Trophoblast cell (in vitro differentiated cells and primary cell): ENCODE measurements around the gene MAPK4.

Experiments used
- DNase-seq, 2 donors: peaks; one replicate each; pipeline ENCODE4 v3.0.0-alpha.2; 2016
- H2AFZ ChIP-seq: 2 replicates; pipeline ENCODE4 v1.6.1; 2013; ENCODE audit warnings: low read length, moderate library complexity, mild to moderate bottlenecking; ENCODE audit not compliant: insufficient read depth, poor library complexity
- H2AK5ac ChIP-seq: 2 replicates; pipeline ENCODE4 v1.6.1; 2013; ENCODE audit warnings: mild to moderate bottlenecking, low read length
- H2BK120ac ChIP-seq: 2 replicates; pipeline ENCODE4 v1.6.1; 2013; ENCODE audit warnings: low read length, mild to moderate bottlenecking, moderate library complexity; ENCODE audit not compliant: insufficient read depth, poor library complexity
- H2BK12ac ChIP-seq: 2 replicates; pipeline ENCODE4 v1.6.1; 2013; ENCODE audit warnings: mild to moderate bottlenecking, low read length, moderate library complexity
- H2BK5ac ChIP-seq: 2 replicates; pipeline ENCODE4 v1.6.1; 2013; ENCODE audit warnings: low read length, low read depth, moderate library complexity, mild to moderate bottlenecking; ENCODE audit not compliant: poor library complexity
- H3K14ac ChIP-seq: 2 replicates; pipeline ENCODE4 v1.6.1; 2013; ENCODE audit warnings: mild to moderate bottlenecking, low read length
- H3K18ac ChIP-seq: 2 replicates; pipeline ENCODE4 v1.6.1; 2013; ENCODE audit warnings: mild to moderate bottlenecking, low read length
- H3K23ac ChIP-seq: 2 replicates; pipeline ENCODE4 v1.6.1; 2013; ENCODE audit warnings: low read length
- H3K27ac ChIP-seq: 2 replicates; pipeline ENCODE4 v1.5.1; 2013; ENCODE audit warnings: low read depth, mild to moderate bottlenecking, inconsistent platforms, low read length, moderate library complexity
- H3K27me3 ChIP-seq: 2 replicates; pipeline ENCODE4 v1.6.1; 2013; ENCODE audit warnings: inconsistent platforms, mild to moderate bottlenecking, low read length, moderate library complexity; ENCODE audit not compliant: insufficient read depth
- H3K36me3 ChIP-seq, 2 experiments: 1 replicate in 1 of 2; 2 replicates in 1 of 2; pipeline ENCODE4 v1.6.1; 2013; ENCODE audit warnings: low read length in 2 of 2, mild to moderate bottlenecking in 2 of 2, moderate library complexity in 1 of 2; ENCODE audit not compliant: insufficient read depth in 2 of 2, control insufficient read depth in 1 of 2
- H3K4ac ChIP-seq: 2 replicates; pipeline ENCODE4 v1.6.1; 2013; ENCODE audit warnings: low read depth, mild to moderate bottlenecking, low read length, moderate library complexity
- H3K4me1 ChIP-seq, 2 experiments: 1 replicate in 1 of 2; 2 replicates in 1 of 2; pipeline ENCODE4 v1.6.1; 2013; ENCODE audit warnings: low read length in 2 of 2, mild to moderate bottlenecking in 2 of 2, moderate library complexity in 1 of 2; ENCODE audit not compliant: insufficient read depth in 2 of 2, control insufficient read depth in 1 of 2
- H3K4me2 ChIP-seq: 2 replicates; pipeline ENCODE4 v1.6.1; 2013; ENCODE audit warnings: inconsistent platforms, mild to moderate bottlenecking, low read length, moderate library complexity
- H3K4me3 ChIP-seq: 2 replicates; pipeline ENCODE4 v1.5.1; 2013; ENCODE audit warnings: mild to moderate bottlenecking, low read depth, low read length, inconsistent platforms
- H3K79me1 ChIP-seq: one replicate; pipeline ENCODE4 v1.6.1; 2013; ENCODE audit warnings: low read length
- H3K79me2 ChIP-seq: 2 replicates; pipeline ENCODE4 v1.6.1; 2013; ENCODE audit warnings: low read length, mild to moderate bottlenecking; ENCODE audit not compliant: control insufficient read depth, insufficient read depth, poor library complexity
- H3K9ac ChIP-seq: 2 replicates; pipeline ENCODE4 v1.6.1; 2013; ENCODE audit warnings: mild to moderate bottlenecking, low read length
- H3K9me3 ChIP-seq: 2 replicates; pipeline ENCODE4 v1.6.1; 2013; ENCODE audit warnings: low read depth, mild to moderate bottlenecking, control low read depth, inconsistent platforms, low read length; ENCODE audit not compliant: insufficient read depth
- H4K12ac ChIP-seq: 2 replicates; pipeline ENCODE4 v1.6.1; 2013; ENCODE audit warnings: low read depth, mild to moderate bottlenecking, low read length, moderate library complexity
- H4K8ac ChIP-seq: 2 replicates; pipeline ENCODE4 v1.6.1; 2013; ENCODE audit warnings: low read depth, mild to moderate bottlenecking, low read length, moderate library complexity
- H4K91ac ChIP-seq: one replicate; pipeline ENCODE4 v1.6.1; 2013; ENCODE audit warnings: low read depth, mild to moderate bottlenecking, low read length, moderate library complexity
- WGBS: extraction: QIAGEN DNeasy Blood & Tissue Kit; methylation state at CpG from one replicate; pipeline ENCODE4 v1.1.7; 2013; ENCODE audit warnings: missing lambda C conversion rate; ENCODE audit not compliant: insufficient read length, insufficient coverage; ENCODE audit errors: extremely low coverage; 5-methylcytosine and 5-hydroxymethylcytosine counted together

Gene MAPK4

DNA sequence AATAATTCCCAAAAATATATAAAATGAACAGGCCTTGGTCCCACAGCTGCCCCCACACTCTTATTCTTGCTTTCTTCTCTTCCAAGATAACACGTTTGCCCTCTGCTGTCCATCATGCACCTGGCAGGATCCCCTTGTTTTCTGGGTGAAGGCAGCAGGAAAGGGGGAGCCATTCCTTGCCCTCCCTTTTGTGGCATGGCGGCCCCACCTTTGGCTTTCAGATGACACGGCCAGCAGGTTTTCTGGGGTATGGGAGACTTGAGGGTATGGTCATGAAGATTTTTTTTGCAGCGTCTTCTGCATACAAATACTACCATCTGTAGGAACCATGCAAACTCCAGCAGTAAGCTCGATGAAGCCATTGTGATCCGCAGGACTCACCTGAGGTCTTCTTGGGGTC, 118.8 kb downstream of the MAPK4 start:
- Histone ChIP-seq H2BK5ac (no peak overlapping the region), H4K91ac (no peak overlapping the region), H3K18ac (no peak overlapping the region), H2AK5ac (no peak overlapping the region), H3K4me2 (no peak overlapping the region), H2BK120ac (no peak overlapping the region), H2AFZ (no peak overlapping the region), H3K4ac (no peak overlapping the region), H3K79me1 (no peaks in the 10 kb centered on the region), H3K23ac (no peak overlapping the region), H4K8ac (no peak overlapping the region), H3K36me3 (no peaks in the 10 kb centered on the region), H3K79me2 (no peaks in the 10 kb centered on the region), H2BK12ac (no peak overlapping the region), H3K4me1 (no peaks in the 10 kb centered on the region), H4K12ac (no peak overlapping the region), H3K27me3 (no peaks in the 10 kb centered on the region), H3K9ac (no peak overlapping the region), H3K27ac (no peak overlapping the region), H3K9me3 (peaks cover 2% of the 10 kb centered on the region), H3K4me3 (no peak overlapping the region), H3K14ac (no peak overlapping the region)
- WGBS: no CpG with 5 or more reads among the region's 6 CpGs
- no peak for DNase-seq

- no peak overlapping the region for H3K4me3 ChIP-seq
- no peak overlapping the region for H3K18ac ChIP-seq
- H4K8ac ChIP-seq: no peak overlapping the region
- H3K4me1 ChIP-seq: no peaks in the 10 kb centered on the region
- no peak overlapping the region for H2BK120ac ChIP-seq
- no peak for DNase-seq
- no peak overlapping the region for H2AFZ ChIP-seq
- no peaks in the 10 kb centered on the region for H3K27me3 ChIP-seq
- no CpG with 5 or more reads among the region's 5 CpGs for WGBS
- H2BK12ac ChIP-seq: no peak overlapping the region
- no peak overlapping the region for H3K4me2 ChIP-seq
- H3K36me3 ChIP-seq: no peaks in the 10 kb centered on the region
- no peaks in the 10 kb centered on the region for H3K79me1 ChIP-seq
- H4K12ac ChIP-seq: no peak overlapping the region
- H3K27ac ChIP-seq: no peak overlapping the region
- no peak overlapping the region for H4K91ac ChIP-seq
- no peak overlapping the region for H2BK5ac ChIP-seq
- no peak overlapping the region for H3K23ac ChIP-seq
- no peak overlapping the region for H3K14ac ChIP-seq
- H3K9ac ChIP-seq: no peak overlapping the region
- no peak overlapping the region for H2AK5ac ChIP-seq
- no peaks in the 10 kb centered on the region for H3K79me2 ChIP-seq
- no peak overlapping the region for H3K4ac ChIP-seq
- peaks cover 2% of the 10 kb centered on the region for H3K9me3 ChIP-seq
Observed at GRCh38 chr18:50679056-50679455, 119.2 kb downstream of the MAPK4 start.

- H3K9ac ChIP-seq: no peak overlapping the region
- no peak overlapping the region for H4K8ac ChIP-seq
- H4K12ac ChIP-seq: no peak overlapping the region
- no peak overlapping the region for H3K18ac ChIP-seq
- no peak for DNase-seq
- no CpG with 5 or more reads among the region's 10 CpGs for WGBS
- H3K27ac ChIP-seq: no peak overlapping the region
- no peak overlapping the region for H2BK5ac ChIP-seq
- H3K36me3 ChIP-seq: no peaks in the 10 kb centered on the region
- H3K4ac ChIP-seq: no peak overlapping the region
- H3K27me3 ChIP-seq: no peaks in the 10 kb centered on the region
- H2AK5ac ChIP-seq: no peak overlapping the region
- no peak overlapping the region for H2AFZ ChIP-seq
- no peak overlapping the region for H3K4me3 ChIP-seq
- no peaks in the 10 kb centered on the region for H3K79me2 ChIP-seq
- no peaks in the 10 kb centered on the region for H3K4me1 ChIP-seq
- no peak overlapping the region for H4K91ac ChIP-seq
- no peak overlapping the region for H3K4me2 ChIP-seq
- no peak overlapping the region for H2BK12ac ChIP-seq
- no peak overlapping the region for H2BK120ac ChIP-seq
- no peak overlapping the region for H3K23ac ChIP-seq
- peaks cover 2% of the 10 kb centered on the region for H3K9me3 ChIP-seq
- H3K79me1 ChIP-seq: no peaks in the 10 kb centered on the region
- H3K14ac ChIP-seq: no peak overlapping the region
Observed at GRCh38 chr18:50679656-50680055, 119.8 kb downstream of the MAPK4 start.

DNA sequence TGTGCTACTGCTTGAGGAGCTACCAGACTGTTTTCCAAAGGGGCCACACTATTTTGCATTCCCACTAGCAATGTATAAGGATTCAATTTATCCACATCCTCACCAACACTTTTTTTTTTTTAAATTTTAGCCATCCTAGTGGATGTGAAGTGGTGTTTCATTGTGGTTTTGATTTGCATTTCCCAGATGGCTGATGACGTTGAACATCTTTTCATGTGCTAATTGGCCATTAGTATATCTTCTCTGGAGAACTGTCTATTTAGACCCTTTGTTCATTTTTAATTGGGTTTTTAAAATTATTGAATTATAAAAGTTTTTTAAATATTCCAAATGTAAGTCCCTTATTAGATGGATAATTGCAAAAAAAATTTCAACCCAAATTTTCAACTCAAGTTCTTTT, 121.1 kb downstream of the MAPK4 start:
- Histone ChIP-seq H3K9ac (no peak overlapping the region), H3K4ac (no peak overlapping the region), H2BK120ac (no peak overlapping the region), H3K14ac (no peak overlapping the region), H2BK12ac (no peak overlapping the region), H4K8ac (no peak overlapping the region), H4K12ac (no peak overlapping the region), H3K4me3 (no peak overlapping the region), H3K9me3 (peaks cover 2% of the 10 kb centered on the region), H2BK5ac (no peak overlapping the region), H2AK5ac (no peak overlapping the region), H3K27ac (no peak overlapping the region), H3K18ac (no peak overlapping the region), H3K23ac (no peak overlapping the region), H3K4me1 (no peaks in the 10 kb centered on the region), H3K27me3 (no peaks in the 10 kb centered on the region), H4K91ac (no peak overlapping the region), H3K36me3 (no peaks in the 10 kb centered on the region), H3K79me2 (no peaks in the 10 kb centered on the region), H3K4me2 (no peak overlapping the region), H2AFZ (no peak overlapping the region), H3K79me1 (no peaks in the 10 kb centered on the region)
- WGBS: no CpG with 5 or more reads among the region's 1 CpG
- no peak for DNase-seq
